GM12878 (cell line): ENCODE results near the gene ZIC2. TPM values are rescaled to one million over a fixed set of nuclear protein-coding genes. Genes with fewer than 3 reads are reported as not detected.

ENCODE experiments used
- ATAC-seq: fragments of 200-7000 bp; cut with Tn5 transposase; 3 replicates; pipeline ENCODE4 v1.9.1; 2020; ENCODE audit warnings: mild to moderate bottlenecking, moderate library complexity
- BruUV-seq: library from RNA; stranded (reverse); fragments of 400-500 nt; replicated peaks from 2 replicates; lab custom pipeline; 2021; lab: Mats Ljungman, UMichigan
- CTCF ChIA-PET: fragments of 300-600 bp; sonication (Branson Sonifier 250); formaldehyde crosslinking; extraction: SDS; loops from one replicate; lab custom pipeline; 2021; ENCODE audit warnings: inconsistent platforms; lab: Yijun Ruan, JAX
- POLR2A ChIA-PET: fragments of 350-600 bp; formaldehyde crosslinking; extraction: SDS; loops from one replicate; lab custom pipeline; 2021; ENCODE audit warnings: inconsistent platforms; lab: Charles Lee
- RAD21 ChIA-PET: fragments of 300-600 bp; sonication (Branson Sonifier 250); formaldehyde crosslinking; loops from one replicate; lab custom pipeline; 2023; ENCODE audit warnings: antibody characterized with exemption; ENCODE audit not compliant: unreplicated experiment; lab: Charles Lee
- SMC1A ChIA-PET: fragments of 300-600 bp; sonication (Branson Sonifier 250); formaldehyde crosslinking; loops from one replicate; lab custom pipeline; 2023; ENCODE audit not compliant: unreplicated experiment, uncharacterized antibody; lab: Charles Lee
- DNase-seq: peaks from one replicate; pipeline ENCODE4 v3.0.0-alpha.2; 2011; ENCODE audit warnings: low read depth, low spot score
- FAIRE-seq: peaks from 3 replicates; lab custom pipeline; 2011; peaks lifted over from hg19 to GRCh38; lab: Jason Lieb, UNC
- H2AFZ ChIP-seq: 2 replicates; pipeline ENCODE4 v1.6.0; 2011; ENCODE audit warnings: low read depth, low read length, control low read depth; ENCODE audit not compliant: control insufficient read depth
- H3K27ac ChIP-seq: 2 replicates; pipeline ENCODE4 v1.5.1; 2011; ENCODE audit warnings: control low read depth; ENCODE audit not compliant: control insufficient read depth, insufficient read depth
- H3K27me3 ChIP-seq, 2 experiments: replicated peaks in 1 of 2; 2 replicates each; pipeline versions ENCODE4 v1.6.0 to v1.6.1; 2011; ENCODE audit warnings: low read length in 1 of 2; ENCODE audit not compliant: control insufficient read depth in 2 of 2, insufficient read depth in 2 of 2
- H3K36me3 ChIP-seq, 2 experiments: 2 replicates each; pipeline ENCODE4 v1.5.1; 2011; ENCODE audit warnings: low read length in 1 of 2; ENCODE audit not compliant: control insufficient read depth in 2 of 2, insufficient read depth in 2 of 2
- H3K4me1 ChIP-seq: 2 replicates; pipeline ENCODE4 v1.6.1; 2011; ENCODE audit warnings: mild to moderate bottlenecking, low read length, moderate library complexity, mixed read lengths; ENCODE audit not compliant: control insufficient read depth, insufficient read depth
- H3K4me2 ChIP-seq: 2 replicates; pipeline ENCODE4 v1.6.0; 2011; ENCODE audit warnings: control low read depth; ENCODE audit not compliant: control insufficient read depth, insufficient read depth
- H3K4me3 ChIP-seq: fragments of 200-600 bp; sonication (generic); 2 replicates; pipeline ENCODE4 v1.5.1; 2016
- H3K79me2 ChIP-seq: 2 replicates; pipeline ENCODE4 v1.6.0; 2011; ENCODE audit warnings: low read length; ENCODE audit not compliant: control insufficient read depth, insufficient read depth
- H3K9ac ChIP-seq: 2 replicates; pipeline ENCODE4 v1.8.0; 2011; ENCODE audit warnings: low read length, control low read depth, mixed read lengths; ENCODE audit not compliant: control insufficient read depth, insufficient read depth
- H3K9me3 ChIP-seq: replicated peaks from 3 replicates; pipeline ENCODE4 v1.5.1; 2011; ENCODE audit warnings: mild to moderate bottlenecking, low read length; ENCODE audit not compliant: control insufficient read depth, insufficient read depth
- H4K20me1 ChIP-seq: 2 replicates; pipeline ENCODE4 v1.6.0; 2011; ENCODE audit not compliant: control insufficient read depth, insufficient read depth
- EGR1 ChIP-seq, 2 experiments: IDR thresholded peaks; 1 replicate in 1 of 2; 2 replicates in 1 of 2; pipeline ENCODE4 v1.6.1; 2011 to 2012; ENCODE audit warnings: low read depth in 2 of 2, low read length in 2 of 2, borderline replicate concordance in 1 of 2, mild to moderate bottlenecking in 1 of 2, moderate library complexity in 1 of 2
- MEF2B ChIP-seq: fragments of 450-650 bp; IDR thresholded peaks from 2 replicates; pipeline ENCODE4 v1.6.1; 2018; ENCODE audit warnings: mild to moderate bottlenecking, moderate library complexity; ENCODE audit not compliant: partially characterized antibody, poor library complexity, severe bottlenecking
- ZNF274 ChIP-seq: IDR thresholded peaks from one replicate; pipeline ENCODE4 v1.8.0; 2011; ENCODE audit not compliant: insufficient read length, insufficient read depth
- ZNF384 ChIP-seq: IDR thresholded peaks from 2 replicates; pipeline ENCODE4 v1.6.1; 2012; ENCODE audit warnings: low read depth, mild to moderate bottlenecking, low read length, improper control_type of control experiment, borderline replicate concordance
- WGBS: methylation state at CpG from one replicate; pipeline ENCODE4 v1.1.6; 2016; ENCODE audit warnings: low lambda C conversion rate; ENCODE audit not compliant: insufficient replicate concordance, insufficient coverage; ENCODE audit errors: missing lambda C conversion rate; 5-methylcytosine and 5-hydroxymethylcytosine counted together
- in situ Hi-C: fragments of 300-500 bp; cut with MboI; formaldehyde crosslinking; loops from 9 replicates; pipeline ENCODE4 v1.14.3; 2018; ENCODE audit warnings: mixed read lengths
- intact Hi-C: fragments of 100-400 bp; cut with micrococcal nuclease; formaldehyde crosslinking; loops from one replicate; pipeline ENCODE4 v1.14.2; 2022; ENCODE audit not compliant: unreplicated experiment
- polyA plus RNA-seq, 11 experiments: library from polyadenylated mRNA; depleted of rRNA in 4 of 11; unstranded in 6 of 11; stranded (reverse) in 5 of 11; fragments of >200 nt; fragmentation: Nextera tagmentation in 4 of 11; fragmentation: Illumina TruSeq in 1 of 11; extraction: Ambion mirVana in 4 of 11; extraction: Trizol in 1 of 11; gene quantifications; 1 replicate in 1 of 11; 2 replicates in 10 of 11; pipeline versions ENCODE4 v1.2.1 to v1.2.3, GENCODE V29; 2011 to 2016; ENCODE audit warnings: inconsistent platforms in 2 of 11, missing spikeins in 2 of 11, low read depth in 1 of 11
- total RNA-seq, 4 experiments: library from RNA; depleted of rRNA in 3 of 4; stranded (reverse); fragments of >200 nt in 3 of 4; fragmentation: Illumina TruSeq in 1 of 4; extraction: Trizol in 1 of 4; gene quantifications; 2 replicates each; pipeline versions ENCODE4 v1.2.1 to v1.2.3, GENCODE V29; 2013 to 2021
- TF ChIP-seq, protein P1 (sequence below): fragments of 450-650 bp; IDR thresholded peaks from 2 replicates; pipeline ENCODE4 v1.6.1; 2017; ENCODE audit warnings: mild to moderate bottlenecking

ZIC2 gene
- total and polyA plus RNA-seq, 10 of the 15 experiments (the other 5 are each of a cell fraction or from before 2014, with no cell fraction given): 0.05 TPM; not detected in 8

DNA sequence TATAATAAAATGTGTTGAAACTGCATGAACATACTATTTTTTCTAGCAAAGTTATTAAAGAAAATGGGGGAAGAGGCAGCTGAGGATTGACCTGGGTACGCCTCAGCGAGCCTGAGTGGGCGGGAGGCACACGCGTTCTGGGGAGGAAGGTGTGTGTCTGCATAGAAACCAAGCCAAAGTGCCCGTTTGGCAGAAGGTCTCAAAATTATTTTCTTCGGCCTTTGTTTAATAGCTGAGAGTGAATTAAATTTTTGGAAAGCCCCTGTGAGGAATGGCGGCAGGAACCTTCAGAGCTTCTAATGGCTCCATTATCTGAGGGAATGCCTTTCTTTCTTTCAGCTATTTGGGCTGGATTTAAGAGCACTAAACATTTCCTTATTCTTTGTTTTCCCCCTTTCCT, 5.2 kb downstream of the ZIC2 start:
- H4K20me1 ChIP-seq: no peaks in the 10 kb centered on the region
- H2AFZ ChIP-seq: no peak overlapping the region
- no peak overlapping the region for H3K4me2 ChIP-seq
- 42% methylated on average over 8 of the region's 8 CpGs for WGBS
- H3K79me2 ChIP-seq: no peaks in the 10 kb centered on the region
- no peak for DNase-seq
- no TSS peak for BruUV-seq
- POLR2A ChIA-PET: no interaction called here
- H3K36me3 ChIP-seq: no peaks in the 10 kb centered on the region
- H3K4me3 ChIP-seq: no peak overlapping the region
- no peak for FAIRE-seq
- H3K27me3 ChIP-seq: peaks cover 10 to 45% of the 10 kb centered on the region in 2 experiments
- CTCF ChIA-PET: no interaction called here
- H3K4me1 ChIP-seq: no peaks in the 10 kb centered on the region
- intact Hi-C loops (no loop called here), in situ Hi-C loops (no loop called here)
- H3K27ac ChIP-seq: no peak overlapping the region
- no peak overlapping the region for H3K9ac ChIP-seq
- SMC1A ChIA-PET: no interaction called here
- peaks cover 6% of the 10 kb centered on the region for H3K9me3 ChIP-seq
- TF ChIP-seq EGR1 (IDR thresholded peaks at IDR 0.05; ENCODE audit: borderline replicate concordance in 1 of 2, low read depth in 2 of 2, low read length in 2 of 2) (peak in 1 of 2 experiments; percentile 19; a peak in 1 of 3 replicates), MEF2B (no peak), ZNF384 (no peak)
- RAD21 ChIA-PET: no interaction called here
- no peak for ATAC-seq

DNA sequence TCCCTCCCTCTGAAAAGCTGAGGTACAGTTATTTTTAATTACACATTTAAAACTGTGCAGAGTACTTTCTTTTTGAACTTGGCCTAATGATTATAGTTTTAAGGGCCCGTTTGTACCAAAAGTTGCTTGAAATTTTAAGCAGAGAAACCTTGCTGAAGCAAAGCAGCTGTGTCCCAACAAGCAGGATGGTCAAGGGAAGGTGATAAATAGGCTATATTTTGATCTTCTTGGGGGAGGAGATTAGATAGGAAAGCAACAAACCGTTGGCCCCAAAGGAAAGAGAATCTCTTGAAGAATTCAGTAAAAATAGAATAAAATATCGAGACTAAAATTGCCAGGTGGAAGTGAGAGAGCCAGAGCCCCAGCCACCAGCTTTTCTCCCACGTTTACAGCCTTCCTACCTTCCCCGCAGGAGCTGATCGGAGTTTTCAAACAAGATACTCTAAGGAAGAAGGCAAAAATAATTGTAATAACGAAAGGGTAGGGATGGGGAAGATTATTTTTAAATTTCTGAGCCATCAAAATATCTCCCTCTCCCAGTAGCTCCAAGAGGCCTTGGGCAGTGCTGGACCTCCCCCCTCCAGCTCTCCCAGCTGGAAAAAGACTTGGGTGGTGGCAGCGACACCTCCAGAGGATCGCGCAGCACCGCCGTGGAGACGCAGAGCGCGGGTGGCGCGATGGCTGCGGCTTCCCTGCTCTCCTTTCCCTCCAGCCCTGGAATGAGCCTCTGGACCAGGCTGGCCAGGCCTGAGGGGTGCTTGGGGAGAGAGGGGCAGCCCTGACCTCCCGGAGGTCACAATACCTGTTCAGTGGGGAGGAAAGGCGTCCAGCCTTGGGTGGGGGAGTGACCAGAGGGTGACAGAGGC, 5.8 kb downstream of the ZIC2 start:
- CTCF ChIA-PET: interaction anchor here (1.1 kb wide), 1 partner anchor 13 kb away, joined by 4 read pairs; no protein-coding TSS in a partner anchor
- H3K4me1 ChIP-seq: no peaks in the 10 kb centered on the region
- H3K4me3 ChIP-seq: no peak overlapping the region
- no peak overlapping the region for H3K4me2 ChIP-seq
- H3K9ac ChIP-seq: no peak overlapping the region
- H4K20me1 ChIP-seq: no peaks in the 10 kb centered on the region
- H3K36me3 ChIP-seq: no peaks in the 10 kb centered on the region
- DNase-seq (no peak), ATAC-seq (no peak), FAIRE-seq (no peak)
- H3K9me3 ChIP-seq: peaks cover 7% of the 10 kb centered on the region
- in situ Hi-C loops (no loop called here), intact Hi-C loops (no loop called here)
- no peaks in the 10 kb centered on the region for H3K79me2 ChIP-seq
- RAD21 ChIA-PET: no interaction called here
- no peak overlapping the region for H3K27ac ChIP-seq
- POLR2A ChIA-PET: no interaction called here
- H3K27me3 ChIP-seq: peaks cover 10 to 47% of the 10 kb centered on the region in 2 experiments
- BruUV-seq: no TSS peak
- 57% methylated on average over 20 of the region's 20 CpGs for WGBS
- no peak overlapping the region for H2AFZ ChIP-seq
- SMC1A ChIA-PET: no interaction called here
- TF ChIP-seq ZNF274: no peak
- TF ChIP-seq, protein P1, sequence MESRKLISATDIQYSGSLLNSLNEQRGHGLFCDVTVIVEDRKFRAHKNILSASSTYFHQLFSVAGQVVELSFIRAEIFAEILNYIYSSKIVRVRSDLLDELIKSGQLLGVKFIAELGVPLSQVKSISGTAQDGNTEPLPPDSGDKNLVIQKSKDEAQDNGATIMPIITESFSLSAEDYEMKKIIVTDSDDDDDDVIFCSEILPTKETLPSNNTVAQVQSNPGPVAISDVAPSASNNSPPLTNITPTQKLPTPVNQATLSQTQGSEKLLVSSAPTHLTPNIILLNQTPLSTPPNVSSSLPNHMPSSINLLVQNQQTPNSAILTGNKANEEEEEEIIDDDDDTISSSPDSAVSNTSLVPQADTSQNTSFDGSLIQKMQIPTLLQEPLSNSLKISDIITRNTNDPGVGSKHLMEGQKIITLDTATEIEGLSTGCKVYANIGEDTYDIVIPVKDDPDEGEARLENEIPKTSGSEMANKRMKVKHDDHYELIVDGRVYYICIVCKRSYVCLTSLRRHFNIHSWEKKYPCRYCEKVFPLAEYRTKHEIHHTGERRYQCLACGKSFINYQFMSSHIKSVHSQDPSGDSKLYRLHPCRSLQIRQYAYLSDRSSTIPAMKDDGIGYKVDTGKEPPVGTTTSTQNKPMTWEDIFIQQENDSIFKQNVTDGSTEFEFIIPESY: no peak
